Activated CD8-positive, alpha-beta memory T cell treated with anti-CD3 and anti-CD28 coated beads for 1 hour (primary cell): ENCODE results near the gene CPSF6.
"Not testable (repeated sequence)": the region's sequence is repeated elsewhere in the genome, so short reads cannot be mapped to it uniquely, and the experiment has no call there.

Experiments used
- DNase-seq, 2 donors: peaks; one replicate each; pipeline ENCODE4 v3.0.0-alpha.2; 2020; ENCODE audit warnings: low read depth in 1 of 2; ENCODE audit errors: extremely low read depth in 1 of 2

Gene CPSF6

GRCh38 chr12:69258655-69259054 is 19.3 kb downstream of the CPSF6 start:
- no peak for DNase-seq

DNA sequence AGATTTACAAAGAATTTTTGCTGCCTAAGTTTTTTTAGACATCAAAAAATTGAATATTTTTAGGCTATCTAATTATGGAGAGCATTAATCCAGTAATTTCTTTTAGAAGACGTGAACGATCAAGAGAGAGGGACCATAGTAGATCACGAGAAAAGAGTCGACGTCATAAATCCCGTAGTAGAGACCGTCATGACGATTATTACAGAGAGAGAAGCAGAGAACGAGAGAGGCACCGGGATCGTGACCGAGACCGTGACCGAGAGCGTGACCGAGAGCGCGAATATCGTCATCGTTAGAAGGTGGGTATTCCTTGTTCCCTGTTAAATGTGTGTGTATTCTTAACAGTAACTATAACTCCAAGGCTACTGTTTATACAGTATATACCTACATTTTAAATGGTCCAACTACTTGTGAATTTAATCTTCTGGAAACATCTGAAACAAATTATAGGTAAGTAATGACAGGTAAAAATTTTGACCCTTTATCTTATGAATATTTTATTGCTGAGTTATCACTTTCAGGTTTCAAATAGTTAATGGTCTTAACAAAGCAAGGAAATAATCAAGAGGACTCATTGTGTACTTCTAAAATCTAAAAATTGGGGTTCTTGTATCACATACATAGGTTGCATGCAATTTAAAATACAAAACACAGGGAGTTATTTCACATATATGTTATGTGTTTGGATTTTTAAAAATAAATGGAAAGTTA is 23.1 kb downstream of the CPSF6 start:
- no peak for DNase-seq

GRCh38 chr12:69265205-69265604 is 25.8 kb downstream of the CPSF6 start:
- DNase-seq, result no peak

- not testable (repeated sequence) for DNase-seq
These were observed 26.3 kb downstream of the CPSF6 start for GRCh38 chr12:69265633-69266032.

- DNase-seq, result no peak
These were observed 26.8 kb downstream of the CPSF6 start for GRCh38 chr12:69266036-69266635.

DNA sequence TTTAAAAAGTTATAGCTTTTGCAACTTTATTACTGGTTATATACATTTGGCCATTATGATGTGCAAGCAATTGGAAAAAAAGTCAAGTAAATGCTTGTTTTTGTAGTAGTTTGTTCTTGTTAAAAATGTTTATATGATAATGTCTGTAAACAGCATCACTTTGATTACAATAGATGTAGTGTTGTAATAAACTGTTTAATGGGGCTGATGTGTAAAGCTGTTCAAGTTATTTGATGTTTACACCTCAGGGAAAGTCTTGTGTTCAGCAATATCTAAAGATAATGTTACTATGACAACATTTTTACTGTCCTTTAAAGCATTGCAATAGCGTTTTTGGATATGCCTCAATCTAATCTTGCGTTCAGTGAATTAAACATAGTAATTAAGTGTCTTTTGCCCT is 30.4 kb downstream of the CPSF6 start:
- DNase-seq, result no peak

GRCh38 chr12:69272511-69272910 is 33.1 kb downstream of the CPSF6 start:
- no peak for DNase-seq

DNA sequence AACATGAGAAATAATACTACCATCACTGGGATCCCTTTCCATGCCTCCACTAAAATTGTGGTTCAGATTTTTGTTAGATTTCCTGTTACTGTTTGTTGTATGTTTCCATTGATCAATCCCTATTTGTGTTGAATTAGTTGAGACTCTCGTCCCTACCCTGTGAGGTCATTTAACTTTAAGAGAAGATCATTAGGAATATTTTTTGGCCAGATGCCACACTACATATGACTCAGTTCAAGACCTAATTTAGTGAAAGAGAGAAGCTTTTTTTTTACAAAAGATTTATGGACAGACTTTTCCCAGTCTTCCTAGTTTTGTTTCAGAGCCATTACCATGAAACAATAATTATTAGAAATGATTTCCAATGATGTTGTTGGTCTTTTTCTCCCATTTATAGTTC is 35.5 kb downstream of the CPSF6 start:
- DNase-seq, result no peak

GRCh38 chr12:69275471-69275891 is 36.1 kb downstream of the CPSF6 start:
- no peak for DNase-seq

GRCh38 chr12:69278814-69279782 is 39.7 kb downstream of the CPSF6 start:
- no peak for DNase-seq

DNA sequence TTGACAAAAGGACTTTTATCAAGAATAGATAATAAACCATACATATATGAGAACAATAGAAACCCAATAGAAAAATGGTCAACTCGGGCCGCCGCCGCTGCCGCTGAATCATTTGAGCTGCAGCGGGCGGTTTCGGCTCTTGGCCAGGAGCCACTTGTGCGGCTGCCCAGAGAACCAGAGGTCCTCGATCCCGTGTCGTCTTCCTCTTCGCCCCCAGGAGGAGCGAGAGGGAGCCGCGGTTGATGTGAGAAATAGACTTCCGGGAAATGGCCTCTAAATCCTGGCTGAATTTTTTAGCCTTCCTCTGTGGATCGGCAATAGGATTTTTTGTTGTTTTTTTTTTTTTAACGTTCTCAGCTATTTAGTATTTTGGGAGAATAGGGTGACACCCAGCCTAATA is 44.8 kb downstream of the CPSF6 start:
- DNase-seq, result peak in 1 of 2 donors; percentile 2

GRCh38 chr12:69287556-69287955 is 48.2 kb downstream of the CPSF6 start:
- DNase-seq, result no peak

DNA sequence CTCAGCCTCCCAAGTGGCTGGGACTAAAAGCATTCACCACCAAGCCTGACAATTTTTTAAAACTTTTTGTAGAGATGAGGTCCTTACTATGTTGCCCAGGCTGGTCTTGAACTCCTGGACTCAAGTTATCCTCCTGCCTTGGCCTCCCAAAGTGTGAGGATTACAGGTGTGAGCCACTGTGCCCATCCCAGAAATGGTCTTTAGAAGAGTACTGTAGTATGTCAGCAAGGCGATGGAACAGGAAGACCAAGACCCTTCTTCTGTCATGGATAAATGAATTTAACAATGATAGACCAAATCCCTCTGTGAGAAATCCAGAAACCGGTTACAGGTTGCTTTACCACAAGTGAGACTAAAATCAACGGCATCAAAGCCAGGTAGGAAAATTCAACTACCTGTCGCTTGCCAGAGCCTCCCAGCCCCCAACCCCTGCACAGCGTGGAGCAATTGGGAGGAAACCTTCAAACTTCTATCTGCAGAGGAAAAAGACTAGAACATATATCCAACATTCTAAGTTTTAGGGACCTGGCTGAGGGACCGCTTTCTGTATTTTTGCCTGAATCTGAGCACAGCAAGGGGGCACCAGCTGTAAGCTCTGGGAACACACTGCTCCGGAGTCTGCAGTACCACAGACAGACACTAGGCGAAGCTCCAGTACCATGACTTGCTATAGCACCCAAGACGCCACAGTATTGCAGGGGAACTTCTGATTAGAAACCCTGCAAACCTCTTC is 51.3 kb downstream of the CPSF6 start:
- peak; percentile 49 to 60 for DNase-seq

GRCh38 chr12:69291278-69291593 is 51.9 kb downstream of the CPSF6 start:
- DNase-seq, result no peak

DNA sequence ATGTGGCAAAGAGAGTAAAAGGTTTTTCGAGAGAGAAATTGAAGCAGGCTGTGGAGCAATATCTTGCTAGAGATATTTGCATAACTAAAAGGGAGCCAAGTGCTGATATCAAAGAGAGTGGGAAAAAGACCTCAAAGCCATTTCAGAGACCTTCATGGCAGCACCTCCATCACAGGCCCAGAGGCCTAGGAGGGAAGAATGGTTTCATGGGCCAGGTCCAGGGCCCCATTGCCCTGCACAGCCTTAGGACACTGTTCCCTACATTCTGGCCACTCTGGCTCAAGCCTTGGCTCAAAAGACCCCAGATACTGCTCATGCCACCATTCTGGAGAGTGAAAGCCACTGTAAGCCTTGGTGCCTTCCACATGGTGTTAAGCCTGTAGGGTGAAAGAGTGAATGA is 58.8 kb downstream of the CPSF6 start:
- no peak for DNase-seq

DNA sequence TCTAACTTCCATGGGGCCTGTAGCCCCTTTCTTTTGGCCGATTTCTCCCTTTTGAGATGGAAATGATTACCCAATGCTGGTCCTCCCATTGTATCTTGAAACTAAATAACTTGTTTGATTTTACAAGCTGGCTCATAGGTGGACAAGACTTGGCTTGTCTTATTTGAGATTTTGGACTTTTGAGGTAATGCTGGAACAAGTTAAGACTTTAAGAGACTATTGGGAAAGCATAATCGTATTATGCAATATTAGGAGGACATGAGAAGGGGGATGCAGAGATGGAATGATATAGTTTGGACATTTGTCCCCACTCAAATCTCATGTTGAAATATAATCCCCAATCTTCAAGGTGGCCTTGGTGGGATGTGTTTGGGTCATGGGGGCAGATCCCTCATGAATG is 59.6 kb downstream of the CPSF6 start:
- DNase-seq, result no peak

- DNase-seq, result no peak
These were observed 64.9 kb downstream of the CPSF6 start for GRCh38 chr12:69304284-69304683.

DNA sequence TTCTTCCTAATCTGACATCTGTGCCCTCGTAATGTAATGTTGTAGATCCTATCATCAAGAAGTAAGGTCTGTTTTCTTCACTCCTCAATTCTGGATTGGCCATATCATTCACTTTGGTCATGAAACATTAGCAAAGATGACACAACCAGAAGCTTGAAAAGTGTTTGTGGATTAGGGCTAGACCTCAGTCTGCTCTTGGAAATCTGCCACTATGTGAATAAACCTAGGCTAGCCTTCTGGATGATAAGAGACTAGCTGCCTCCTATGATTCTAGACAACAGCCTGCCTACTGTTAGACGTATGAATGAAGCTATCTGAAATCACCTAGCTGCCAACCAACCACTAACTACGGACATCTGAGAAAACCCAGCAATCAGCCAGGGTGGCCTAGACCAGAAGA is 70.1 kb downstream of the CPSF6 start:
- DNase-seq, result no peak

GRCh38 chr12:69313209-69313608 is 73.8 kb downstream of the CPSF6 start:
- no peak for DNase-seq

DNA sequence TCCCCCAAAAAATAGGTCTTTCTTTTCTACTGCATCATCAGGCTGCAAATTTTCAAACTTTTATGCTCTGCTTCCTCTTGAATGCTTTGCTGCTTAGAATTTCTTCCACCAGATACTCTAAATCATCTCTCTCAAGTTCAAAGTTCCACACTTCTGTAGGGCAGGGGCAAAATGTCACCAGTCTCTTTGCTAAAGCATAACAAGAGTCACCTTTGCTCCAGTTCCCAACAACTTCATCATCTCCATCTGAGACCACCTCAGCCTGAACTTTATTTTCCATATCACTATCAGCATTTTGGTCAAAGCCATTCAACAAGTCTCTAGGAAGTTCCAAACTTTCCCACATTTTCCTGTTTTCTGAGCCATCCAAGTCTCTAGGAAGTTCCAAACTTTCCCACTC is 77.4 kb downstream of the CPSF6 start:
- not testable (repeated sequence) for DNase-seq

GRCh38 chr12:69317233-69317632 is 77.9 kb downstream of the CPSF6 start:
- not testable (repeated sequence) for DNase-seq
